ENCODE results near the gene LHFPL3. TPM values are rescaled to one million over a fixed set of nuclear protein-coding genes. Genes with fewer than 3 reads are reported as not detected.

LHFPL3 gene
- total and polyA plus RNA-seq, 2 of the 13 experiments (the other 11 are each of a cell fraction or from before 2014, with no cell fraction given): not detected

- 0 out of 2 replicates have a peak, but pooled peaks have one; percentile 31 for TF ChIP-seq ZNF142 (CRISPR knock-in tag; IDR thresholded peaks at IDR 0.05)
- peak; percentile 46 for TF ChIP-seq RAD21 (CRISPR knock-in tag; IDR thresholded peaks at IDR 0.05)
- no peak for TF ChIP-seq ZNF562 (CRISPR knock-in tag; IDR thresholded peaks at IDR 0.05; ENCODE audit: borderline replicate concordance)
- 0 out of 2 replicates have a peak, but pooled peaks have one; percentile 42 for TF ChIP-seq HNF1B (CRISPR knock-in tag; IDR thresholded peaks at IDR 0.05)
- TF ChIP-seq CTCF (CRISPR knock-in tag; IDR thresholded peaks at IDR 0.05): peak; percentile 86
- no peak for TF ChIP-seq ATF1 (CRISPR knock-in tag; IDR thresholded peaks at IDR 0.05)
- no peak for TF ChIP-seq ZBTB46 (CRISPR knock-in tag; IDR thresholded peaks at IDR 0.05; ENCODE audit: borderline replicate concordance)
These were observed 520.0 kb downstream of the LHFPL3 start (continued) for GRCh38 chr7:104848138-104848990.
